Measurements from ENCODE around the gene PLXNA2.

DNA sequence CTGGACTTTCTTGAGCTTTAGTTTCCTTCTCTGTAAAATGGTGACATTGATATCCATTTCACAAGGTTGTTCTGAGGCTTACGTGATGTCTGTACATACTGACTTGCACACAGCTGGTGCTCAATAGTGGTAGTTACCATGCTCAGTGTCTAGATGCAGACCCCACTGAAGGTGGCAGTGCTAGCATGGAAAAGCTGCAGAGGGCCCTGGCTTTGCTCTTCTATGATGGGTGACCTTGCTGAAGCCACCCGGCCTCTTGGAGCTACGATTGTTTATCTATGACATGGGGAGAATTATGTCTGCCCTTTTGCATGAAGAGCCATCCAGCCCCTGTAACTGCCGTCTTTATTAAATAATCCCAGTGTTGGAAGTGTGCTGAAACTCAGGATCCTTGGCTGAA lies 131.8 kb downstream of the PLXNA2 start:
- TF ChIP-seq EZH2phosphoT487 (IDR thresholded peaks at IDR 0.05; ENCODE audit: insufficient read depth, low read depth) (no peak), EZH2 (IDR thresholded peaks at IDR 0.05; ENCODE audit: insufficient read depth, poor library complexity, severe bottlenecking) (no peak)
